Mucosa of descending colon (tissue), 3 donors: ENCODE results near the gene BIN2. TPM values are rescaled to one million over a fixed set of nuclear protein-coding genes. Genes with fewer than 3 reads are reported as not detected.

Experiments
- ATAC-seq: fragments of 200-7000 bp; cut with Tn5 transposase; one replicate; pipeline ENCODE4 v1.9.1; 2020; ENCODE audit warnings: mild to moderate bottlenecking, moderate library complexity
- DNase-seq, 3 donors: peaks; one replicate each; pipeline ENCODE4 v3.0.0-alpha.2; 2020
- H3K36me3 ChIP-seq: fragments of 200-600 bp; one replicate; pipeline ENCODE4 v1.8.0; 2021; ENCODE audit warnings: low read depth, mild to moderate bottlenecking
- H3K4me1 ChIP-seq: fragments of 200-600 bp; one replicate; pipeline ENCODE4 v1.8.0; 2021; ENCODE audit warnings: low read depth, mild to moderate bottlenecking
- H3K4me3 ChIP-seq: fragments of 200-600 bp; one replicate; pipeline ENCODE4 v1.8.0; 2021; ENCODE audit warnings: mild to moderate bottlenecking
- H3K9me3 ChIP-seq: fragments of 200-600 bp; one replicate; pipeline ENCODE4 v1.8.0; 2021; ENCODE audit warnings: mild to moderate bottlenecking
- CTCF ChIP-seq: fragments of 200-600 bp; IDR thresholded peaks from one replicate; pipeline ENCODE4 v1.8.0; 2022; ENCODE audit warnings: antibody characterized with exemption, mild to moderate bottlenecking
- intact Hi-C, 2 donors: fragments of 100-400 bp; cut with DNase I in 1 of 2; cut with micrococcal nuclease in 1 of 2; formaldehyde crosslinking; loops; one replicate each; pipeline versions ENCODE4 v1.11.0 to v1.11.1; 2022; cut with DNase I, micrococcal nuclease
- total RNA-seq, 3 donors: library from RNA; stranded (reverse); fragmentation: NEBNext Ultra II Directional in 2 of 3; extraction: Animal tissue kit (Norgen Biotek cat#: 25700) in 2 of 3; gene quantifications; one replicate each; pipeline versions ENCODE4 v1.2.1 to v1.2.4, GENCODE V29; 2021 to 2023
- donor health status: DM: no; HTN: no; CAD: no; lungs with moderate emphysema.
- donor health status: DM: no; HTN: no; CAD: no.
- donor health status: DM: no; HTN: yes; CAD: no.

Gene BIN2
- total RNA-seq, 3 donors from 2014 or later: 5.6 to 9.8 (median 7.3) TPM

GRCh38 chr12:51326698-51327439, 2.9 kb upstream of the BIN2 start:
- DNase-seq: no peak

GRCh38 chr12:51324953-51325352, 979 bp upstream of the BIN2 start:
- H3K4me1 ChIP-seq: peaks cover 4% of the 10 kb centered on the region
- intact Hi-C loops: no loop called here
- H3K4me3 ChIP-seq: no peak overlapping the region
- DNase-seq: no peak
- H3K36me3 ChIP-seq: no peaks in the 10 kb centered on the region
- ATAC-seq: no peak
- H3K9me3 ChIP-seq: no peaks in the 10 kb centered on the region
- no peak for TF ChIP-seq CTCF

More at GRCh38 chr12:51326698-51327439, 2.9 kb upstream of the BIN2 start:
- no peaks in the 10 kb centered on the region for H3K36me3 ChIP-seq
- H3K4me1 ChIP-seq: no peaks in the 10 kb centered on the region
- intact Hi-C loops: no loop called here
- peak; percentile 49 for ATAC-seq
- TF ChIP-seq CTCF: no peak
- H3K4me3 ChIP-seq: no peak overlapping the region
- no peaks in the 10 kb centered on the region for H3K9me3 ChIP-seq

GRCh38 chr12:51323317-51323960, 535 bp downstream of the BIN2 start:
- ATAC-seq (peak; percentile 50), DNase-seq (no peak)
- no peak for TF ChIP-seq CTCF
- no peaks in the 10 kb centered on the region for H3K9me3 ChIP-seq
- intact Hi-C loops: no loop called here
- peaks cover 9% of the 10 kb centered on the region for H3K4me1 ChIP-seq
- H3K4me3 ChIP-seq: no peak overlapping the region
- H3K36me3 ChIP-seq: no peaks in the 10 kb centered on the region

- Histone ChIP-seq H3K36me3 (no peaks in the 10 kb centered on the region), H3K4me1 (peaks cover 11% of the 10 kb centered on the region), H3K4me3 (no peak overlapping the region), H3K9me3 (no peaks in the 10 kb centered on the region)
- intact Hi-C loops: no loop called here
- ATAC-seq: no peak
- DNase-seq: no peak
- no peak for TF ChIP-seq CTCF
Measured at GRCh38 chr12:51322452-51322851, 1.5 kb downstream of the BIN2 start.

- DNase-seq (no peak), ATAC-seq (no peak)
- Histone ChIP-seq H3K9me3 (no peaks in the 10 kb centered on the region), H3K4me3 (no peak overlapping the region), H3K36me3 (no peaks in the 10 kb centered on the region), H3K4me1 (peaks cover 11% of the 10 kb centered on the region)
- TF ChIP-seq CTCF: no peak
- intact Hi-C loops: no loop called here
Measured at GRCh38 chr12:51321882-51322281, 2.1 kb downstream of the BIN2 start.
